HCT116 (cell line): ENCODE results near the gene MXRA8. TPM values are rescaled to one million over a fixed set of nuclear protein-coding genes. Genes with fewer than 3 reads are reported as not detected.

ENCODE experiments used
- ATAC-seq: fragments of 200-7000 bp; cut with Tn5 transposase; 2 replicates; pipeline ENCODE4 v1.9.1; 2020; ENCODE audit warnings: mild to moderate bottlenecking, moderate library complexity
- BruUV-seq: library from RNA; stranded (reverse); fragments of 400-500 nt; replicated peaks from 2 replicates; lab custom pipeline; 2021; lab: Mats Ljungman, UMichigan
- CTCF ChIA-PET: fragments of 300-600 bp; sonication (Branson Sonifier 250); formaldehyde crosslinking; loops from one replicate; lab custom pipeline; 2021; ENCODE audit warnings: antibody characterized with exemption; lab: Charles Lee
- POLR2A ChIA-PET: fragments of 300-600, 350-600 bp; sonication (Branson Sonifier 250); formaldehyde crosslinking; loops from one replicate; lab custom pipeline; 2021; ENCODE audit warnings: antibody characterized with exemption; lab: Charles Lee
- RAD21 ChIA-PET, 2 experiments: fragments of 300-600 bp; sonication (Branson Sonifier 250); formaldehyde crosslinking; loops; one replicate each; lab custom pipeline; 2023; ENCODE audit warnings: low total read pairs in 2 of 2; ENCODE audit not compliant: uncharacterized antibody in 2 of 2, unreplicated experiment in 2 of 2, low non-redundant PET in 1 of 2; lab: Charles Lee
- DNase-seq: peaks from one replicate; pipeline ENCODE4 v3.0.0-alpha.2; 2010; ENCODE audit warnings: low read depth, low spot score
- H2AFZ ChIP-seq: fragments of 200-600 bp; shearing (Covaris generic), sonication (generic); 2 replicates; pipeline ENCODE4 v1.6.1; 2017; ENCODE audit warnings: low read depth, mixed run types, mixed read lengths, antibody characterized with exemption, low read length; ENCODE audit not compliant: poor library complexity, severe bottlenecking
- H3K27ac ChIP-seq: 2 replicates; pipeline ENCODE4 v1.5.1; 2012; ENCODE audit warnings: low read depth, low read length
- H3K27me3 ChIP-seq: fragments of 200-600 bp; sonication (generic); 2 replicates; pipeline ENCODE4 v1.6.1; 2016; ENCODE audit warnings: mixed run types, low read length, mixed read lengths; ENCODE audit not compliant: insufficient read depth
- H3K36me3 ChIP-seq, 2 experiments: fragments of 200-500 bp in 1 of 2; fragments of 200-600 bp in 1 of 2; sonication (Bioruptor generic) in 1 of 2; sonication (generic) in 1 of 2; 2 replicates each; pipeline versions ENCODE4 v1.5.1 to v1.6.1; 2014 to 2016; ENCODE audit warnings: low read length in 2 of 2, inconsistent platforms in 1 of 2, mixed read lengths in 1 of 2, mixed run types in 1 of 2; ENCODE audit not compliant: insufficient read depth in 2 of 2, control insufficient read depth in 1 of 2
- H3K4me1 ChIP-seq, 2 experiments: fragments of 200-600 bp in 1 of 2; sonication (generic) in 1 of 2; 2 replicates each; pipeline versions ENCODE4 v1.5.1 to v1.6.1; 2012 to 2017; ENCODE audit warnings: low read length in 2 of 2, inconsistent platforms in 1 of 2, mild to moderate bottlenecking in 1 of 2, mixed read lengths in 1 of 2, mixed run types in 1 of 2, moderate library complexity in 1 of 2; ENCODE audit not compliant: insufficient read depth in 2 of 2, control insufficient read depth in 1 of 2
- H3K4me2 ChIP-seq: fragments of 200-600 bp; sonication (generic); 2 replicates; pipeline ENCODE4 v1.6.1; 2017; ENCODE audit warnings: mixed run types, low read length, mixed read lengths
- H3K4me3 ChIP-seq, 2 experiments: fragments of 200-600 bp in 1 of 2; sonication (generic) in 1 of 2; replicated peaks in 1 of 2; 2 replicates each; pipeline ENCODE4 v1.5.1; 2011 to 2016; ENCODE audit warnings: low read length in 2 of 2, control low read depth in 1 of 2, low read depth in 1 of 2, mild to moderate bottlenecking in 1 of 2, mixed read lengths in 1 of 2, mixed run types in 1 of 2
- H3K79me2 ChIP-seq: fragments of 200-600 bp; sonication (generic); 2 replicates; pipeline ENCODE4 v1.6.1; 2017; ENCODE audit warnings: mild to moderate bottlenecking, mixed run types, low read length, moderate library complexity, mixed read lengths; ENCODE audit not compliant: insufficient read depth
- H3K9ac ChIP-seq: fragments of 200-600 bp; sonication (generic); 2 replicates; pipeline ENCODE4 v1.6.1; 2016; ENCODE audit warnings: low read length, mixed read lengths
- H3K9me2 ChIP-seq: fragments of 200-600 bp; sonication (generic), shearing (Covaris generic); 2 replicates; pipeline ENCODE4 v1.6.1; 2017; ENCODE audit warnings: mixed run types, mild to moderate bottlenecking, moderate library complexity; ENCODE audit not compliant: insufficient read depth
- H3K9me3 ChIP-seq, 2 experiments: fragments of 200-500 bp in 1 of 2; fragments of 200-600 bp in 1 of 2; sonication (Bioruptor generic) in 1 of 2; sonication (generic) in 1 of 2; 2 replicates each; pipeline ENCODE4 v1.6.1; 2014 to 2017; ENCODE audit warnings: low read length in 2 of 2, mixed read lengths in 2 of 2, inconsistent platforms in 1 of 2, low read depth in 1 of 2, mild to moderate bottlenecking in 1 of 2, mixed run types in 1 of 2, moderate library complexity in 1 of 2; ENCODE audit not compliant: control insufficient read depth in 1 of 2, insufficient read depth in 1 of 2
- H4K20me1 ChIP-seq: fragments of 200-600 bp; sonication (generic), shearing (Covaris generic); 2 replicates; pipeline ENCODE4 v1.6.1; 2017; ENCODE audit warnings: mixed run types, mild to moderate bottlenecking, moderate library complexity; ENCODE audit not compliant: insufficient read depth
- CBX3 ChIP-seq: IDR thresholded peaks from 2 replicates; pipeline ENCODE4 v1.6.1; 2012; ENCODE audit warnings: low read depth
- CEBPB ChIP-seq: IDR thresholded peaks from 2 replicates; pipeline ENCODE4 v1.6.1; 2012; ENCODE audit warnings: low read depth
- CTCF ChIP-seq, 3 experiments: fragments of 200-600 bp in 1 of 3; sonication (generic) in 1 of 3; IDR thresholded peaks in 2 of 3; conservative IDR thresholded peaks in 1 of 3; 2 replicates each; pipeline ENCODE4 v1.5.1; 2012 to 2017; ENCODE audit warnings: low read depth in 2 of 3, low read length in 2 of 3, antibody characterized with exemption in 1 of 3, borderline replicate concordance in 1 of 3, control low read depth in 1 of 3, mild to moderate bottlenecking in 1 of 3, mixed read lengths in 1 of 3, mixed run types in 1 of 3, moderate library complexity in 1 of 3; ENCODE audit not compliant: insufficient read depth in 1 of 3
- EGR1 ChIP-seq: IDR thresholded peaks from 2 replicates; pipeline ENCODE4 v1.6.1; 2012; ENCODE audit warnings: low read depth
- EZH2 ChIP-seq: fragments of 200-600 bp; sonication (generic); IDR thresholded peaks from 2 replicates; pipeline ENCODE4 v1.6.1; 2017; ENCODE audit warnings: antibody characterized with exemption, mixed run types
- JUND ChIP-seq: IDR thresholded peaks from 2 replicates; pipeline ENCODE4 v1.6.1; 2012
- MAX ChIP-seq: IDR thresholded peaks from 2 replicates; pipeline ENCODE4 v1.6.1; 2012
- POLR2A ChIP-seq: IDR thresholded peaks from 2 replicates; pipeline ENCODE4 v1.7.0; 2011; ENCODE audit warnings: borderline replicate concordance; ENCODE audit not compliant: insufficient read depth, insufficient read length; ENCODE audit errors: extremely low read depth
- POLR2AphosphoS5 ChIP-seq: IDR thresholded peaks from 2 replicates; pipeline ENCODE4 v1.6.1; 2011; ENCODE audit warnings: mild to moderate bottlenecking, low read depth, low read length, moderate library complexity
- REST ChIP-seq: IDR thresholded peaks from 2 replicates; pipeline ENCODE4 v1.6.1; 2012; ENCODE audit warnings: low read depth
- SIN3A ChIP-seq: IDR thresholded peaks from 2 replicates; pipeline ENCODE4 v1.6.1; 2012; ENCODE audit warnings: low read depth
- SP1 ChIP-seq: IDR thresholded peaks from 2 replicates; pipeline ENCODE4 v1.6.1; 2012; ENCODE audit warnings: low read depth
- SRF ChIP-seq: IDR thresholded peaks from 2 replicates; pipeline ENCODE4 v1.6.1; 2012; ENCODE audit warnings: low read depth
- ZFX ChIP-seq: fragments of 450-650 bp; IDR thresholded peaks from 2 replicates; pipeline ENCODE4 v1.6.1; 2017
- intact Hi-C: fragments of 100-400 bp; cut with micrococcal nuclease; formaldehyde crosslinking; loops from 2 replicates; pipeline ENCODE4 v1.10.0; 2022
- total RNA-seq: library from RNA; stranded (reverse); gene quantifications from one replicate; pipeline ENCODE4 v1.2.1, GENCODE V29; 2021; ENCODE audit not compliant: unreplicated experiment

MXRA8 gene
- total RNA-seq, 1 experiment from 2014 or later: 0.74 TPM

- Histone ChIP-seq H2AFZ (no peak overlapping the region), H3K79me2 (peaks cover 23% of the 10 kb centered on the region), H3K9ac (no peak overlapping the region), H3K9me2 (no peaks in the 10 kb centered on the region), H3K9me3 (no peaks in the 10 kb centered on the region), H3K4me2 (no peak overlapping the region), H3K4me1 (peaks cover 14 to 23% of the 10 kb centered on the region in 2 experiments), H3K27me3 (no peaks in the 10 kb centered on the region), H3K4me3 (no peak overlapping the region), H4K20me1 (no peaks in the 10 kb centered on the region), H3K27ac (no peak overlapping the region), H3K36me3 (peaks cover 0 to 11% of the 10 kb centered on the region in 2 experiments; a peak in 2 of 4 replicates)
- POLR2A ChIA-PET: no interaction called here
- ATAC-seq (no peak), DNase-seq (no peak)
- no TSS peak for BruUV-seq
- CTCF ChIA-PET: no interaction called here
- intact Hi-C loops: no loop called here
- RAD21 ChIA-PET: no interaction called here
- no peak for TF ChIP-seq CTCF (IDR thresholded peaks at IDR 0.05 in 2 of 3, conservative IDR thresholded peaks at IDR 0.05 in 1 of 3; ENCODE audit: borderline replicate concordance in 1 of 3, insufficient read depth in 1 of 3, low read depth in 2 of 3, low read length in 2 of 3)
- no peak for TF ChIP-seq EZH2
- no peak for TF ChIP-seq REST
- TF ChIP-seq CEBPB: no peak
- TF ChIP-seq SIN3A: no peak
- no peak for TF ChIP-seq JUND
- TF ChIP-seq SRF: no peak
- no peak for TF ChIP-seq EGR1
- TF ChIP-seq SP1: no peak
- TF ChIP-seq POLR2AphosphoS5: no peak
- no peak for TF ChIP-seq ZFX
- TF ChIP-seq MAX: no peak
- TF ChIP-seq CBX3: no peak
- TF ChIP-seq POLR2A: no peak
These were observed 19.3 kb upstream of the MXRA8 start for GRCh38 chr1:1377540-1378205.
